Hypothalamus (tissue), 51 donors: Measurements from ENCODE around the gene RGS17.
"Not testable (repeated sequence)": the region's sequence is repeated elsewhere in the genome, so short reads cannot be mapped to it uniquely, and the experiment has no call there.

ENCODE experiments used
- DNase-seq, 51 donors: peaks; one replicate each; lab custom pipeline; 2025; lab: John Stamatoyannopoulos, UW

RGS17 gene

DNA sequence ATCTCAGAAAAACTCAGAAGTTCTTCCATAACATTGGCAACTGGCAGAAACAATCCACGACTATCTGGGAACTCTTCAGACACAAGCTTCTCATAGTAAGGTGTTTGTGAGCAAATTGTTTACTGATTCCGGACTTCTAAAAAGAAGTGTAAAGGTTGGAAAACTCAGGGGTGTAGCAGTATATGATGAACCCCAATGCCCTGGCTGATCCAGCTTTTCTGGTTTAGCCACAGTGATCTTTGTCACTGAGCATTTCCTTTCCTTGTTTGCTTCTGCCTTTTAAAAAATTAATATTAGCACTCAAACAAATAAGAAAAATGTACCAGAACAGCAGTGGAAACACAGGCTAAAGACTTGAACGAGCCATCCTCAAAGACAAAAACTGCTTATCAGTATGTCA lies 4.9 kb downstream of the RGS17 start:
- no peak for DNase-seq

DNA sequence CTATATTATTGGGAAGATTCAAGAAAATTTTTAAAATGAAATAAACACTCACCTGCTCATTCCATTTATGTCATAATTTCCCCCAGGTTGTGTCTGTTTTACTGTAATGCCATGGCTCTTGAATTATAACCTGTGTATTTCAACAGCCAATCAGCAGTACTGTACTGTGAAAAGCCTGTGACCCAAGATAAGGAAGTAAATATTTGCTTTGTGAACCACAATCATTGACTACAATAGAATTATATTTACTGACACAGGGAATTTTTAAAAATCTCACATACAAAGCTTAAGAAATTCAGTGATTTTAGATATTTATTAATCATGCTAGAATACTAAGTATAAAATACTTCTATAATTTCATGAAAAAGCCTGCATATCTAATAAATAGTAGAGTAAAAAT lies 6.0 kb downstream of the RGS17 start:
- DNase-seq: no peak

GRCh38 chr6:153123801-153124200 lies 7.3 kb downstream of the RGS17 start:
- DNase-seq: no peak

- no peak for DNase-seq
Observed at GRCh38 chr6:153121311-153121710, 9.8 kb downstream of the RGS17 start.

DNA sequence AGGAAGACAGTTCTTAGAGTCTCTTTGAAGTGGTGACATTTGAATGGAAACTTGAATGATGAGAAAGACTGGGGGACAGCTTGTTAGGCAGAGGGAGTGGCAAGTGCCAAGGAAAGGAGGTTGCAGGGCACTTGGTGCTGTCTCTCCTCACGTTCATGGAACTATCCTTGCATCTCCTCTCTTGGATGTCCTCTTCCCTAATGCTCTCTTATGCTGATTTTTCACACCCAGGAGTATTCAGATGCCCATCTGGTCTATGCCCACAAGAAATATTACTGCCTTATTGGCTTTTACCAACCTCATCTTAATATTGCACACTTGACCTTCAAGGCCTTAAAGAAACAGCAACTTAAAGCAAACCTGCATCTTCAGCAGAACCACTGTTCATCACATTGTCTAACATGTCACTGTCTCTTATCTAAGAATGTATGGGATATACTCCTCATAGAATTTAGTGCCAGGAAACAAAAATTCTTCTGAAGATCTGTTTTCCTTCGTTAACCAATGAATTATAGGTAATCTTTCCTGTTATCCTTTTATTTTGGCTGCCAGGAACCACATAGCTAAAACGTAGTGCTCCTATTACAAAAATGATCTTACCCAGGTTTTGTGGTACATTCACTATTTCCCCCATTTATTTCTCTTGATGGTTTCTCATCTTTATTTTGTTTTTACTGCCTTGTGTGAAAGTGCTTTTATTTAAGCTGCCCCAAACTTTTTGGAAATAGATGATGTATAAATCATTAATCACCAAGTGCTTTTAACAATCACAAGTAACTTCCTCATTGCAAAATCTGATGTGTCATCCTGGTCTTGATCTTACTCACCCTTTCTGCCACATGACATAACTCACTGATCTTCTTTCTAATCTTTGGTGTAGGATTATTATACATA lies 12.8 kb downstream of the RGS17 start:
- DNase-seq: no peak

DNA sequence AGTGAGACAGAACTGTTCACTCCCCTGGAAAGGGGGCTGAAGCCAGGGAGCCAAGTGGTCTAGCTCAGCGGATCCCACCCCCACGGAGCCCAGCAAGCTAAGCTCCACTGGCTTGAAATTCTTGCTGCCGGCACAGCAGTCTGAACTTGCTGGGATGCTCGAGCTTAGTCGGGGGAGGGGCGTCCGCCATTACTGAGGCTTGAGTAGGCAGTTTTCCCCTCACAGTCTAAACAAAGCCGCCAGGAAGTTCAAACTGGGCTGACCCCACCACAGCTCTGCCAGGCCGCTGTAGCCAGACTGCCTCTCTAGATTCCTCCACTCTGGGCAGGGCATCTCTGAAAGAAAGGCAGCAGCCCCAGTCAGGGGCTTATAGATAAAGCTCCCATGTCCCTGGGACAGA lies 20.0 kb downstream of the RGS17 start:
- DNase-seq: not testable (repeated sequence)

DNA sequence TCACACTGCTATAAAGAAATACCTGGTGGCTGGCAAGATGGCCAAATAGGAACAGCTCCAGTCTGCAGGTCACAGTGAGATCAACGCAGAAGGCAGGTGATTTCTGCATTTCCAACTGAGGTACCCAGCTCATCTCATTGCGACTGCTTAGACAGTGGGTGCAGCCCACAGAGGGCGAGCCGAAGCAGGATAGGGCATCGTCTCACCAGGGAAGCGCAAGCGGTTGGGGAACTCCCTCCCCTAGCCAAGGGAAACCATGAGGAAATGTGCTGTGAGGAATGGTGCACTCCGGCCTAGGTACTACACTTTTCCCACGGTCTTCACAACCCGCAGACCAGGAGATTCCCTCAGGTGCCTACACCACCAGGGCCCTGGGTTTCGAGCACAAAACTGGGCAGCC lies 20.5 kb downstream of the RGS17 start:
- DNase-seq: not testable (repeated sequence)

GRCh38 chr6:153108315-153108714 lies 22.8 kb downstream of the RGS17 start:
- DNase-seq: no peak

DNA sequence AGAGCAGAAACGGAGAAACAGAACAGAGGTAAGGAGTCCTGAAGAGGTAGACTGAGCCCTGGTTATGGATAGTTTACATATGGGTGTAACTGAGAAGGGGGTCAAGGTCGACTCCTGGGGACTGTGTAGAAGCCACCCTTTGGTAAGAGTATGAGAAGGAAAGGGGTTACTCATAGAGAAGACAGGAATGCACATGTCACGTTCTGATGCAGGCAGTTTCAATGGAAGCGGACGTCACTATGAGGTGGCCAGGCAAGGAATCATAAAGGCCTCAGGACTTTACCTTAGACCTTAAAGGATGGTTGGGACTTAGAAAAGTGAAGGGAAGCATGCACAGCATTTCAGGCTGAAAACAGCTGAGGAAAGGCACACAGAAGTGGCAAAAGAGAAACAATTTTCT lies 25.1 kb downstream of the RGS17 start:
- DNase-seq: no peak

DNA sequence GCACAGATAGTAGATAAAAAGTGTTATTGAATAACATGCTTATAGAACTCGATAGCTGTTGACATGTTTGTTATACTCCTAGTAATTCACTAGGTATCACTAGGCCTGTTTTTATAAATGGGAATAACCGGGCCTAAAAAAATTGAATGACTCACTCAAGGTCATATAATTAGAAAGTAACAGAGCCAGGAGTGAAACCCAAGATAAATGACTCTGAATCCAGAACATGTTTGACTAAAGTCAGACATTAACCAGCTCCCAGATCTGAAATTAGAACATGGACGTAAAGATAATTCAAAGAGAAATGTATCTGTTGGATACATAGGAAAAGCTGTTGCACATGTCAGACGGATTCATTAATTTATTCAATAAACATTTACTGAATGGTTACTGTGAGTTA lies 26.9 kb downstream of the RGS17 start:
- no peak for DNase-seq

DNA sequence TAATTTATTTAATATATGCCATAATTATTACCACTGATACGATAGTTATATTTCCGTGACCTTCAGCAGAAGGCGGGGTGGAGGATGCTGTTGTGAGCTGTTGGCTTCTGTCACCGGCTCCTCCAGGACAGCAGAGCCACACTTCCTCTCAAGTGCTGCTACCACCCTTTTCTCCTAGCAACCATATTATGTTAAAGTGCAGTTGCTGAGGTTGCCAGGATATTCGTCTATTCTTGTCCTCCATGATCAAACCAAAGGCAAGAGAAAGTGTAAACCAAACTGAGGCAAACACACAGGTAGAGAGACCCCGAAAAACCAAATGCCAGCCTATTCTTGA lies 27.8 kb downstream of the RGS17 start:
- no peak for DNase-seq

DNA sequence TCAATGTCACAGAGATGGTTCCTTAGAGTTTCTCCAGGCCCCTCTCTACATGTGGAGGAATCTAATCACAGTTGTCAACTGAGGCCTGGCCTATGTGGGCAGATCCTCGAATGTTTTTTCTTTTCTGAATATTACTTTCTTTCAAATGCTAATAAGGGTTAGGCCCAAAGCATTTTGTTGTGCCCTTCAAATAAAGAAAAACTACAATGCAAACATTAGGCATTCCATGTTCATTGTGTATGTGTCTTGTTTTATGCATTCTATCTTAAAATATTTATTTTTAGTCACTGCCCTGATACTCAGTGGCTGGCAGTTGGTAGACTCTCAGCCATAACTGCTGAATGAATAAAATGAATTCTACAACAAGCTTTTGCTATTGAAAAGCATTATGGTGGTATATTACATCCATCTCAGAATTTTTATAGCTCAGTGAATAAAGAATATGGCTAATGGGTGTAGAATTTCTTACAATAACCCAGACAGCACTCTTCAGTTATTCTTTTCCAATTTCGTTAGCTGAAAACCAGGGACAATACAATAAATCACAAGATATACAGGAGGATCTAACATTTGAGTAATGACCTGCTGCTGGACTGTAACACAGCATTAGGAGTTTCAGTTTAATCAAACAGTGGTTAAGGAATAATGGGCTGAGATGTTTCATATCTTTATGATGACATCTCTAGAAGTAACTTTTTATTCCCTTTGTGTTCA lies 28.3 kb downstream of the RGS17 start:
- DNase-seq: no peak

GRCh38 chr6:153101461-153101860 lies 29.6 kb downstream of the RGS17 start:
- no peak for DNase-seq

DNA sequence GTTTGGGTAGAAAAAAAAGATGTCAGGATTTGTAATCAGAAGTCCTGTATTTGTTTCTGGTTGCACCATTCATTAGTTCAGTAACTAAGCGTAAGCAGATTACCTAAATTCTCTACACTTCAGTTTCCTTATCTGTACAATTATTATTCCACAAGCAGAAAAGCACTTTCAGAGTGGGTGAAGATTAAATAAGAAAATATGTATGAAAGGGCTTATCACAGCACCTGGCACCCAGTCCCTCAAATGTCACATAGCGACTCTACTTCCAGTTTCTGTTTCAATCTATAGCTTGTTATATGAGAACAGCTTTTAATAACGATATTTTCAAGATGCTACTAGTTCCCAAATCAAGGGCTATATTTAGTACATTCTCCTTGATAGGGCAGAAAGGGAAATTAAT lies 31.4 kb downstream of the RGS17 start:
- no peak for DNase-seq

DNA sequence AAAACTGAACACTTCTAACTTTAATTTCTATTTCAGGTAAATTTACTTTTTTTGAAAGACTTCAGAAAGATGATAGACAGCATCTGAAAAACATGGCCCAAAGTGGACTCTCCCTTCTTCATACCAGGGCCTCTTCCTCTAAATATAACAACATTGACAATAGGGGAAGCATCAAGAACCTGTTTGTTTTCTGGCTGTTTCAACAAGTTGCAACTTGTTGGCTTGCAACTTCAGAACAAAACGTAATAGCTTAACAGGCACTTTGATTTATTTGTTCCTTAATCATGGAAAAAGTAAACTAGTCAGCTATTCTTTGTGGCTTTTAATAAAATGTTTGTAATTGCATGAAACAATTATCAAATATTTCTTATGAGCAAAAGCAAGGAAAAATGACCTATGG lies 34.3 kb downstream of the RGS17 start:
- DNase-seq: no peak

GRCh38 chr6:153096031-153096430 lies 35.1 kb downstream of the RGS17 start:
- DNase-seq: no peak

GRCh38 chr6:153092082-153093013 lies 38.7 kb downstream of the RGS17 start:
- peak in 1 of 51 donors; percentile 34 for DNase-seq

DNA sequence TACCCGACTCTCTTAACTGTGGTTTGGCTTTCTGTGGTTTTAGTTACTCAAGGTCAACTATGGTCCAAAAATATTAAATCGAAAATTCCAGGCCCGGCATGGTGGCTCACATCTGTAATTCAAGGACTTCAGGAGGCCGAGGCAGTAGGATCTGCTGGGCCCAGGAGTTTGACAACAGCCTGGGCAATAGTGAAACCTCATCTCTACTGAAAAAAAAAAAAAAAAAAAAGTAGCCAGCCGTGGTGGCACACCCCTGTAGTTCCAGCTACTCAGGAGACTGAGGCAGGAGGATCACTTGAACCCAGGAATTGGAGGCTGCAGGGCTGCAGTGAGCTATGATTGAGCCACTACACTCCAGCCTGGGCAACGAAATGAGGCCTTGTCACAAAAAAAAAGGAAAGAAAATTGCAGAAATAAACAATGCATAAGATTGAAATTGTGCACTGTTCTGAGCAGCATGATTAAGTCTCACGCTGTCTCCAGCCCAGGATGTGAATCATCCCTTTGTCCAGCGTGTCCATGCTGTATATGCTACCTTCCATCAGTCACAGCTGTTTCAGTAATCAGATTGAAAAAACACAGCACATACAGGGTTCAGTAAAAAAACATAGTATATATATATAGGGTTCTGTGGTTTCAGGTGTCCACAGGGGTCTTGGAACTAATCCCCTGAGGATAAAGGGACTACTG lies 40.7 kb downstream of the RGS17 start:
- DNase-seq: no peak

GRCh38 chr6:153088796-153089195 lies 42.3 kb downstream of the RGS17 start:
- no peak for DNase-seq

GRCh38 chr6:153087436-153087835 lies 43.6 kb downstream of the RGS17 start:
- no peak for DNase-seq
